GM19023 (cell line): ENCODE results near the gene PCDHB9.
"Not testable (repeated sequence)": the region's sequence is repeated elsewhere in the genome, so short reads cannot be mapped to it uniquely, and the experiment has no call there.

Experiments
- ATAC-seq: cut with Tn5 transposase; IDR thresholded peaks from one replicate; pipeline ENCODE4 v1.9.1; 2021; ENCODE audit warnings: mild to moderate bottlenecking, moderate library complexity; ENCODE audit not compliant: unreplicated experiment

The PCDHB9 gene

GRCh38 chr5:141184117-141184855, 2.7 kb upstream of the PCDHB9 start:
- not testable (repeated sequence) for ATAC-seq

GRCh38 chr5:141188682-141189081, 1.7 kb downstream of the PCDHB9 start:
- ATAC-seq = not testable (repeated sequence)

- ATAC-seq = not testable (repeated sequence)
Measured at GRCh38 chr5:141189131-141189530, 2.2 kb downstream of the PCDHB9 start.

GRCh38 chr5:141192110-141192725, 5.3 kb downstream of the PCDHB9 start, which contains the start of gene PCDHB10:
Gene PCDHB10, plus strand, starts transcription at chr5:141192353. Its CDS starts 200 bp downstream, at chr5:141192553.
- ATAC-seq = no peak

GRCh38 chr5:141194332-141194731, 7.4 kb downstream of the PCDHB9 start:
- ATAC-seq = not testable (repeated sequence)

GRCh38 chr5:141196363-141196762, 9.4 kb downstream of the PCDHB9 start:
- no peak for ATAC-seq

- no peak for ATAC-seq
Measured at GRCh38 chr5:141199359-141200235, 12.6 kb downstream of the PCDHB9 start, which contains the start of gene PCDHB11. Gene PCDHB11, plus strand, starts transcription at chr5:141199627. Its CDS starts 148 bp downstream, at chr5:141199775.

GRCh38 chr5:141201126-141201525, 14.2 kb downstream of the PCDHB9 start:
- ATAC-seq = not testable (repeated sequence)

- not testable (repeated sequence) for ATAC-seq
Measured at GRCh38 chr5:141201646-141202045, 14.7 kb downstream of the PCDHB9 start.

GRCh38 chr5:141208478-141208877, 21.5 kb downstream of the PCDHB9 start, which contains the start of gene PCDHB12:
Gene PCDHB12, plus strand, starts transcription at chr5:141208719. Its CDS starts 189 bp downstream, at chr5:141208908.
- ATAC-seq = no peak

- not testable (repeated sequence) for ATAC-seq
Measured at GRCh38 chr5:141210281-141210680, 23.3 kb downstream of the PCDHB9 start.

- not testable (repeated sequence) for ATAC-seq
Measured at GRCh38 chr5:141210849-141211248, 23.9 kb downstream of the PCDHB9 start.

GRCh38 chr5:141213656-141214339, 26.8 kb downstream of the PCDHB9 start, which contains the start of gene PCDHB13:
Gene PCDHB13, plus strand, starts transcription at chr5:141213919. Its CDS starts 205 bp downstream, at chr5:141214124.
- not testable (repeated sequence) for ATAC-seq

- ATAC-seq = not testable (repeated sequence)
Measured at GRCh38 chr5:141214583-141214982, 27.6 kb downstream of the PCDHB9 start.

- not testable (repeated sequence) for ATAC-seq
Measured at GRCh38 chr5:141215504-141215903, 28.5 kb downstream of the PCDHB9 start.

- not testable (repeated sequence) for ATAC-seq
Measured at GRCh38 chr5:141216035-141216434, 29.1 kb downstream of the PCDHB9 start.

GRCh38 chr5:141223112-141223783, 36.3 kb downstream of the PCDHB9 start, which contains the start of gene PCDHB14:
Gene PCDHB14, plus strand, starts transcription at chr5:141223343. Its CDS starts 163 bp downstream, at chr5:141223506.
- no peak for ATAC-seq

- not testable (repeated sequence) for ATAC-seq
Measured at GRCh38 chr5:141224844-141225243, 37.9 kb downstream of the PCDHB9 start.

- not testable (repeated sequence) for ATAC-seq
Measured at GRCh38 chr5:141225421-141225820, 38.5 kb downstream of the PCDHB9 start.
